GM21423 (cell line): Measurements from ENCODE around the gene HERPUD1.
"Not testable (repeated sequence)": the region's sequence is repeated elsewhere in the genome, so short reads cannot be mapped to it uniquely, and the experiment has no call there.

ENCODE experiments used
- ATAC-seq: cut with Tn5 transposase; IDR thresholded peaks from one replicate; pipeline ENCODE4 v1.9.1; 2021; ENCODE audit warnings: mild to moderate bottlenecking, moderate library complexity; ENCODE audit not compliant: unreplicated experiment

The HERPUD1 gene

GRCh38 chr16:56931892-56932720, at the start of gene HERPUD1:
Gene HERPUD1, plus strand, starts transcription at chr16:56932142. Its CDS starts 103 bp downstream, at chr16:56932245.
- peak; percentile 86 for ATAC-seq

- ATAC-seq, result no peak
These were observed 48.4 kb upstream of the HERPUD1 start for GRCh38 chr16:56883586-56883985.

- ATAC-seq, result no peak
These were observed 47.8 kb upstream of the HERPUD1 start for GRCh38 chr16:56884026-56884582.

GRCh38 chr16:56884929-56885328, 47.0 kb upstream of the HERPUD1 start:
- not testable (repeated sequence) for ATAC-seq

GRCh38 chr16:56885446-56886162, 46.3 kb upstream of the HERPUD1 start:
- no peak for ATAC-seq

GRCh38 chr16:56886296-56886695, 45.6 kb upstream of the HERPUD1 start:
- ATAC-seq, result no peak

- ATAC-seq, result no peak
These were observed 45.1 kb upstream of the HERPUD1 start for GRCh38 chr16:56886826-56887225.

- peak; percentile 74 for ATAC-seq
These were observed 43.1 kb upstream of the HERPUD1 start for GRCh38 chr16:56888806-56889205.

- no peak for ATAC-seq
These were observed 42.7 kb upstream of the HERPUD1 start for GRCh38 chr16:56889206-56889605.

GRCh38 chr16:56891685-56892084, 40.3 kb upstream of the HERPUD1 start:
- ATAC-seq, result no peak

- ATAC-seq, result no peak
These were observed 39.2 kb upstream of the HERPUD1 start for GRCh38 chr16:56892705-56893104.

- no peak for ATAC-seq
These were observed 37.5 kb upstream of the HERPUD1 start for GRCh38 chr16:56894331-56894917.

GRCh38 chr16:56895813-56896212, 36.1 kb upstream of the HERPUD1 start:
- ATAC-seq, result no peak

- ATAC-seq, result no peak
These were observed 35.7 kb upstream of the HERPUD1 start for GRCh38 chr16:56896244-56896643.

GRCh38 chr16:56897026-56897799, 34.7 kb upstream of the HERPUD1 start:
- no peak for ATAC-seq

- ATAC-seq, result peak; percentile 71
These were observed 33.1 kb upstream of the HERPUD1 start for GRCh38 chr16:56898847-56899246.

- ATAC-seq, result no peak
These were observed 28.1 kb upstream of the HERPUD1 start for GRCh38 chr16:56903866-56904265.

- no peak for ATAC-seq
These were observed 24.5 kb upstream of the HERPUD1 start for GRCh38 chr16:56907401-56907800.

GRCh38 chr16:56909527-56909979, 22.4 kb upstream of the HERPUD1 start:
- no peak for ATAC-seq

GRCh38 chr16:56910112-56910511, 21.8 kb upstream of the HERPUD1 start:
- no peak for ATAC-seq
